Measurements from ENCODE around the gene E2F2. TPM values are rescaled to one million over a fixed set of nuclear protein-coding genes. Genes with fewer than 3 reads are reported as not detected.

Gene E2F2, protein sequence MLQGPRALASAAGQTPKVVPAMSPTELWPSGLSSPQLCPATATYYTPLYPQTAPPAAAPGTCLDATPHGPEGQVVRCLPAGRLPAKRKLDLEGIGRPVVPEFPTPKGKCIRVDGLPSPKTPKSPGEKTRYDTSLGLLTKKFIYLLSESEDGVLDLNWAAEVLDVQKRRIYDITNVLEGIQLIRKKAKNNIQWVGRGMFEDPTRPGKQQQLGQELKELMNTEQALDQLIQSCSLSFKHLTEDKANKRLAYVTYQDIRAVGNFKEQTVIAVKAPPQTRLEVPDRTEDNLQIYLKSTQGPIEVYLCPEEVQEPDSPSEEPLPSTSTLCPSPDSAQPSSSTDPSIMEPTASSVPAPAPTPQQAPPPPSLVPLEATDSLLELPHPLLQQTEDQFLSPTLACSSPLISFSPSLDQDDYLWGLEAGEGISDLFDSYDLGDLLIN
- 1 to 10 TPM in 1 of 9 donors, under 1 TPM in 7, not detected in 1; 0.07 to 2.7 (median 0.21) TPM for total RNA-seq
- under 1 TPM; 0.04 to 0.12 TPM for polyA plus RNA-seq
- long read RNA-seq, donor 1 = 0 reads
- long read RNA-seq, donor 2 = 0 reads
- long read RNA-seq, donor 3 = 0 reads

DNA sequence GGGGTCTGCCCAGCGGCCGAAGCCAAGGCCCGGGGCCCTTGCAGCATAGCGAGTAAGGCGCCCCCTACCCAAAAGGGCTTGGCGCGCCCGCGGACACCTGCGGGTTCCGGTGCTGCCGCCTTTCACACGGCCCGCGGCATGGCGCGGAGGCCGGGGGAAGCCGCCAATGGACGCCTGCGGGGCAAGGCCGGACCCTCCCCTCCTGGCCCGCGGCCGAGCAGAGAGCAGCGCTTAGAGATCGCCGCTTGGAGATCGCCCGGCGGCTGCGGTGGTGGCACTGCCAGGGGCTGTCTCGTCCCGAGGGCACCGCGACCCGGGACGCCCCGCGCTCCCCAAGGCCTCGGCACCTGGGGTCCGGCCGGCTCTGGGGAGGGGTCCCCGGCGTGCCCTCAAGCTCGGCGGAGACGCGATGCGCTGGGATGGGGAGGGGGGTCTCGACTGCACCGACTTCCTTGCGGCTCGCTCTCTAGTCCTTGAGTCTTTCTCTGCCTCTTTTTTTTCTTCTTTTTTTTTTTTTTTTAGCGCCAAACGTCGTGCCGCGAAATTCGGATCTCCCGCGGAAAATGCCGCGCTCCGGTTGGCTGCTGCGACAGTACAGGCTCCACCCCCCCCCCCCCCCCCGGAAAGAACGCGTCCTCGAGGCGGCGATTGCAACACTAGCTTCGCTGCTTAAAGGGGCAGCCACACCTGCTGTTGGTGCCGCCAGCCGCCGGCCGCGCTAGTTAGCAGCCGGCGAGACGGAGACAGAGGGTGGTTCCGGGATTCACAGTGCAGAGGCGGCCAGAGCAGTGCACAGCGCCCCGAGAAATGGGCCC, at the start of gene E2F2:
Gene E2F2, minus strand, starts transcription at position 487 of the 815 bp plus-strand sequence. Its CDS starts 440 bp downstream, at position 47.
- no peaks in the 10 kb centered on the region for H3K36me3 ChIP-seq
- WGBS, 4 donors = 0% methylated on average over 44 to 85 of the region's 85 CpGs
- no peaks in the 10 kb centered on the region for H3K9me3 ChIP-seq
- H3K27ac ChIP-seq = peak within 1 kb of the TSS in 3 of 12 donors; percentile 10 to 45 (median 24)
- peak within 1 kb of the TSS; percentile 26 to 74 (median 54) for H3K4me3 ChIP-seq
- TF ChIP-seq, protein P1, sequence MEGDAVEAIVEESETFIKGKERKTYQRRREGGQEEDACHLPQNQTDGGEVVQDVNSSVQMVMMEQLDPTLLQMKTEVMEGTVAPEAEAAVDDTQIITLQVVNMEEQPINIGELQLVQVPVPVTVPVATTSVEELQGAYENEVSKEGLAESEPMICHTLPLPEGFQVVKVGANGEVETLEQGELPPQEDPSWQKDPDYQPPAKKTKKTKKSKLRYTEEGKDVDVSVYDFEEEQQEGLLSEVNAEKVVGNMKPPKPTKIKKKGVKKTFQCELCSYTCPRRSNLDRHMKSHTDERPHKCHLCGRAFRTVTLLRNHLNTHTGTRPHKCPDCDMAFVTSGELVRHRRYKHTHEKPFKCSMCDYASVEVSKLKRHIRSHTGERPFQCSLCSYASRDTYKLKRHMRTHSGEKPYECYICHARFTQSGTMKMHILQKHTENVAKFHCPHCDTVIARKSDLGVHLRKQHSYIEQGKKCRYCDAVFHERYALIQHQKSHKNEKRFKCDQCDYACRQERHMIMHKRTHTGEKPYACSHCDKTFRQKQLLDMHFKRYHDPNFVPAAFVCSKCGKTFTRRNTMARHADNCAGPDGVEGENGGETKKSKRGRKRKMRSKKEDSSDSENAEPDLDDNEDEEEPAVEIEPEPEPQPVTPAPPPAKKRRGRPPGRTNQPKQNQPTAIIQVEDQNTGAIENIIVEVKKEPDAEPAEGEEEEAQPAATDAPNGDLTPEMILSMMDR (IDR thresholded peaks at IDR 0.05) = peak in 3 of 12 donors; percentile 14 to 30 (median 20)
- no peak for TF ChIP-seq POLR2A (IDR thresholded peaks at IDR 0.05)
- DNase-seq (peak; percentile 81 to 92 (median 89)), ATAC-seq (peak; percentile 76 to 93 (median 82))
- H3K27me3 ChIP-seq = peaks cover 0 to 14% (median 0%) of the 10 kb centered on the region in 9 donors
- peaks cover 7 to 80% (median 25%) of the 10 kb centered on the region in 12 donors for H3K4me1 ChIP-seq
- intact Hi-C loops (cut with DNase I) = loop anchor here in 2 of 10 donors (5.0 to 10.0 kb wide), 3 partner anchors 34 to 236 kb away; partner anchors contain the start of gene HNRNPR (in 1 of the 2)

DNA sequence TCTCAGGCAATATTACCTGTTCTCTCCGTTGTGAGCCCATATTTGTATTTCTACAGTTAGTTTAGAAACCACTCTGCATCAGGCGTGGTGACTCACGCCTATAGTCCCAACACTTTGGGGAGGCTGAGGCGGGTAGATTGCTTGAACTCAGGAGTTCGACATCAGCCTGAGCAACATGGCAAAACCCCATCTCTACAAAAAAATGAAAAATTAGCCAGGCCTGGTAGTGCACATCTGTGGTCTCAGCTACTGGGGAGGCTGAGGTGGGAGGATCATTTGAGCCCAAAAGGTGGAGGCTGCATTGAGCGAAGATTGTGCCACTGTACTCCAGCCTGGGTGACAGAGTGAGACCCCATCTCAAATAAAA, 47.9 kb upstream of the E2F2 start:
- Histone ChIP-seq H3K36me3 (no peaks in the 10 kb centered on the region), H3K4me3 (no peak overlapping the region), H3K9me3 (no peaks in the 10 kb centered on the region), H3K27ac (peak overlapping the region in 10 of 12 donors; percentile 5 to 87 (median 79)), H3K4me1 (peaks cover 0 to 53% (median 34%) of the 10 kb centered on the region in 12 donors), H3K27me3 (no peaks in the 10 kb centered on the region)
- TF ChIP-seq, protein P1 (IDR thresholded peaks at IDR 0.05) = no peak
- TF ChIP-seq POLR2A (IDR thresholded peaks at IDR 0.05) = no peak
- ATAC-seq = no peak
- DNase-seq = no peak
- intact Hi-C loops (cut with DNase I) = no loop called here
- 92 to 97% (median 94%) methylated on average over 6 of the region's 6 CpGs for WGBS, 4 donors

DNA sequence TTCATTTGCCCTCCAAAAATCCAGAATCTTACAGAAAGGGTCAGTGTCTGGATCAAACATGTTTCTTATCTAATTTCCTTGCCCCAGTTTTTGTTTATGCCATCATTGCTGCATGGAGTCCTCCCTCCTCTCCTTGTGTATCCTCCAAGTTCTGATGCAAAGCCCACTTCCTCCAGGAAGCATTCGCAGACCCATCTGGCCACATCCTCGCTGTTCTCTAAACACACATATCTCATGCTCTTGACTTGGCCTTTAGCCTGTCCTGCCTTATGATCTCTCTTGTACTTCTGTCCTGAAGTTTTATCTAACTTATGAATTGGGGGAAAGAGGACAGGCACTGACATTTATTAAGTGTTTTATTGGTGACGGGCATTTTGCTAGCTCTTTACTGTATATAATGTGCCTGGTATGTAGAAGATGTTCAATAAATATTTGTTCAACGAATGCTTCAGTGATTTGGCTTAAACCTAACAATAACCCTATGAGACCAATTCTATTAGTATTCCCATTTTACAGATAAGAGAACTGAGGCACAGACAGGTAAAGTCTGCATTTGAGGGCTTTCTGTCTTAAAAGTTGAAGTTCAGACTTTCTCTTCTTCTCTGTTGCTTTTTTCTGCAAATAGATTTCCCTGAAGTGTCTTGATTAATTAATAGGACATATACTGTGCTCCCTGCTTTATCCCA, 47.4 kb upstream of the E2F2 start:
- Histone ChIP-seq H3K9me3 (no peaks in the 10 kb centered on the region), H3K4me1 (peaks cover 0 to 53% (median 34%) of the 10 kb centered on the region in 12 donors), H3K27me3 (no peaks in the 10 kb centered on the region), H3K4me3 (no peak overlapping the region), H3K27ac (peak overlapping the region; percentile 5 to 87 (median 79)), H3K36me3 (no peaks in the 10 kb centered on the region)
- TF ChIP-seq POLR2A (IDR thresholded peaks at IDR 0.05) = no peak
- TF ChIP-seq, protein P1 (IDR thresholded peaks at IDR 0.05) = no peak
- intact Hi-C loops (cut with DNase I) = no loop called here
- ATAC-seq (no peak), DNase-seq (no peak)
- WGBS, 4 donors = 55 to 76% (median 61%) methylated on average over 4 of the region's 4 CpGs

Measured in heart left ventricle (tissue), 16 donors.